Measurements from ENCODE around the gene PRKAG2.

- TF ChIP-seq CTCF (IDR thresholded peaks at IDR 0.05) (no peak), EP300 (IDR thresholded peaks at IDR 0.05) (no peak)
These were observed 357.0 kb downstream of the PRKAG2 start, which contains the start of gene RHEB for GRCh38 chr7:151519765-151520418.
